Stimulated activated naive B cell treated with anti-CD40 and anti-IgM and Interleukin-4, amounts not matched to agents 10 μg/mL and 1 μg/mL and 100 μg/mL, for 72 hours (primary cell): Measurements from ENCODE around the gene SYNGAP1.

Experiments used
- ATAC-seq, 2 donors: fragments of 150-1000 bp; cut with Tn5 transposase; replicated peaks; 2 replicates each; pipeline ENCODE4 v1.10.0; 2021; ENCODE audit warnings: moderate library complexity in 1 of 2
- DNase-seq: peaks from one replicate; pipeline ENCODE4 v3.0.0; 2021
- H3K27ac Mint-ChIP-seq: one replicate; pipeline ENCODE4 v1.8.0; 2022; ENCODE audit warnings: mild to moderate bottlenecking, mixed read lengths
- H3K27me3 Mint-ChIP-seq, 2 donors: one replicate each; pipeline ENCODE4 v1.8.0; 2022; ENCODE audit warnings: mixed read lengths in 2 of 2
- H3K36me3 Mint-ChIP-seq, 2 donors: one replicate each; pipeline ENCODE4 v1.8.0; 2022; ENCODE audit warnings: mixed read lengths in 2 of 2, mild to moderate bottlenecking in 1 of 2
- H3K4me1 Mint-ChIP-seq, 2 donors: one replicate each; pipeline ENCODE4 v1.8.0; 2022; ENCODE audit warnings: mixed read lengths in 2 of 2, mild to moderate bottlenecking in 1 of 2
- H3K4me3 Mint-ChIP-seq, 2 donors: one replicate each; pipeline ENCODE4 v1.8.0; 2022; ENCODE audit warnings: mild to moderate bottlenecking in 2 of 2, mixed read lengths in 2 of 2, moderate library complexity in 1 of 2
- H3K9me3 Mint-ChIP-seq, 2 donors: one replicate each; pipeline ENCODE4 v1.8.0; 2022; ENCODE audit warnings: mixed read lengths in 2 of 2, mild to moderate bottlenecking in 1 of 2

The SYNGAP1 gene

GRCh38 chr6:33423777-33424176 lies 3.9 kb downstream of the SYNGAP1 start:
- peaks cover 45 to 55% of the 10 kb centered on the region in 2 donors for H3K4me1 Mint-ChIP-seq
- ATAC-seq = no peak
- H3K27me3 Mint-ChIP-seq = no peaks in the 10 kb centered on the region
- H3K4me3 Mint-ChIP-seq = peak overlapping the region; percentile 83 to 95
- peaks cover 2 to 4% of the 10 kb centered on the region in 2 donors for H3K9me3 Mint-ChIP-seq
- peak overlapping the region; percentile 96 for H3K27ac Mint-ChIP-seq
- no peak for DNase-seq
- peaks cover 2 to 5% of the 10 kb centered on the region in 2 donors for H3K36me3 Mint-ChIP-seq

- peak overlapping the region; percentile 83 to 95 for H3K4me3 Mint-ChIP-seq
- H3K4me1 Mint-ChIP-seq = peaks cover 53 to 56% of the 10 kb centered on the region in 2 donors
- peak overlapping the region; percentile 96 for H3K27ac Mint-ChIP-seq
- H3K36me3 Mint-ChIP-seq = peaks cover 2 to 5% of the 10 kb centered on the region in 2 donors
- no peak for ATAC-seq
- no peaks in the 10 kb centered on the region for H3K27me3 Mint-ChIP-seq
- peaks cover 2 to 4% of the 10 kb centered on the region in 2 donors for H3K9me3 Mint-ChIP-seq
- no peak for DNase-seq
Measured at GRCh38 chr6:33424855-33425667, 5.2 kb downstream of the SYNGAP1 start.

DNA sequence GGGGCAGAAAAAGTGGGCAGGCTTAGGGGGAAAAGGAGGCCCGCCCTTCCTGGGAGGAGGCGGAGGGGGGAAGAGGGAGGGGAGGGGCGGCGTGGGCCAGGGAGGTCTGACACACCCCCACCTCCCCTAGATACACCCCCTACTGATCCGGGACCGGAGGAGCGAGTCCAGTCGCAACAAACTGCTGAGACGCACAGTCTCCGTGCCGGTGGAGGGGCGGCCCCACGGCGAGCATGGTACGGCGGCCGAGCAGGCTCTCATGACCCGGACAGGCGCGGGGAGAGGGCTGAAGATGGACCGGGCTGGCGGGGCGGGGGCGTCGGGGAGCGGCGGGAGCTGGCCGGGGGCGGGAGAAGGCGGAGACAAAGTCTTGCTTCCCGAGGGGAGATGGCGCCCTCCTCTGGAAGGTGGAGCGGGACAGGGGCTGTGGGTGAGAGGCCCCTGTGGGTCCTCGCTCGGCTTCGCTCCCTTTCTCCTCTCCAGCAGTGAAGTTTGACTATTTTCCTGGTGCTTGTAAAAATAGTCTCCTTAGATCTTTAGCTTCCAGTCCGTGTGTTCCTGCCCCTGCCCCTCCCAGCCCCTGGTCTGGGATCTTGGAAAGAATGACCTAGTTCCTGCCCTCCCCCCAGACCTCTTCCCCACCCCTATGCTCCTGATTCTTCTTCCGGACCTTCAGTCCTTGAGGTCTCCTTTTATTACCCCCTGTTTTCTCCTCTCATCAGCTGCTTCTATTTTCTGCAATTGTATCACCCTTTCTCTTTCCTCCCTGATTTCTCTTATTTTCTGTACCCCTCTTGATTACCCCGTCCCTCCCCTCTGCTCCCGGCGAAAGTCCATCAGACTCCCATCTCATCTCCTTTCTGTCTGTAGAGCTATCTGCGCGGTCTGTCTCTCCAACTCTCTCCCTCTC lies 6.1 kb downstream of the SYNGAP1 start:
- peak overlapping the region; percentile 96 for H3K27ac Mint-ChIP-seq
- peaks cover 59 to 65% of the 10 kb centered on the region in 2 donors for H3K4me1 Mint-ChIP-seq
- H3K36me3 Mint-ChIP-seq = peaks cover 2 to 5% of the 10 kb centered on the region in 2 donors
- peak overlapping the region; percentile 83 to 95 for H3K4me3 Mint-ChIP-seq
- peak; percentile 85 for DNase-seq
- ATAC-seq = peak; percentile 67 to 71
- peaks cover 2 to 4% of the 10 kb centered on the region in 2 donors for H3K9me3 Mint-ChIP-seq
- H3K27me3 Mint-ChIP-seq = no peaks in the 10 kb centered on the region

- H3K9me3 Mint-ChIP-seq = peaks cover 2 to 4% of the 10 kb centered on the region in 2 donors
Measured at GRCh38 chr6:33426590-33427511, 7.0 kb downstream of the SYNGAP1 start.

GRCh38 chr6:33427585-33428223 lies 7.8 kb downstream of the SYNGAP1 start:
- peak; percentile 4 to 6 for ATAC-seq
- H3K27me3 Mint-ChIP-seq = no peaks in the 10 kb centered on the region
- DNase-seq = peak; percentile 32
- peak overlapping the region; percentile 96 for H3K27ac Mint-ChIP-seq
- peaks cover 75 to 83% of the 10 kb centered on the region in 2 donors for H3K4me1 Mint-ChIP-seq
- H3K4me3 Mint-ChIP-seq = peak overlapping the region; percentile 83 to 95
- peaks cover 2 to 4% of the 10 kb centered on the region in 2 donors for H3K9me3 Mint-ChIP-seq
- peaks cover 2 to 11% of the 10 kb centered on the region in 2 donors for H3K36me3 Mint-ChIP-seq

More at GRCh38 chr6:33426590-33427511, 7.0 kb downstream of the SYNGAP1 start:
- ATAC-seq (peak; percentile 23 to 31), DNase-seq (no peak)
- H3K4me1 Mint-ChIP-seq = peaks cover 67 to 74% of the 10 kb centered on the region in 2 donors
- H3K4me3 Mint-ChIP-seq = peak overlapping the region; percentile 83 to 95
- peaks cover 2 to 5% of the 10 kb centered on the region in 2 donors for H3K36me3 Mint-ChIP-seq
- H3K27me3 Mint-ChIP-seq = no peaks in the 10 kb centered on the region
- H3K27ac Mint-ChIP-seq = peak overlapping the region; percentile 96

GRCh38 chr6:33428224-33428965 lies 8.5 kb downstream of the SYNGAP1 start:
- peaks cover 2 to 4% of the 10 kb centered on the region in 2 donors for H3K9me3 Mint-ChIP-seq
- H3K4me1 Mint-ChIP-seq = peaks cover 81 to 90% of the 10 kb centered on the region in 2 donors
- ATAC-seq (peak; percentile 26 to 31), DNase-seq (peak; percentile 28)
- H3K4me3 Mint-ChIP-seq = peak overlapping the region; percentile 80 to 83
- H3K36me3 Mint-ChIP-seq = peaks cover 4 to 15% of the 10 kb centered on the region in 2 donors
- H3K27me3 Mint-ChIP-seq = no peaks in the 10 kb centered on the region
- peak overlapping the region; percentile 89 for H3K27ac Mint-ChIP-seq

DNA sequence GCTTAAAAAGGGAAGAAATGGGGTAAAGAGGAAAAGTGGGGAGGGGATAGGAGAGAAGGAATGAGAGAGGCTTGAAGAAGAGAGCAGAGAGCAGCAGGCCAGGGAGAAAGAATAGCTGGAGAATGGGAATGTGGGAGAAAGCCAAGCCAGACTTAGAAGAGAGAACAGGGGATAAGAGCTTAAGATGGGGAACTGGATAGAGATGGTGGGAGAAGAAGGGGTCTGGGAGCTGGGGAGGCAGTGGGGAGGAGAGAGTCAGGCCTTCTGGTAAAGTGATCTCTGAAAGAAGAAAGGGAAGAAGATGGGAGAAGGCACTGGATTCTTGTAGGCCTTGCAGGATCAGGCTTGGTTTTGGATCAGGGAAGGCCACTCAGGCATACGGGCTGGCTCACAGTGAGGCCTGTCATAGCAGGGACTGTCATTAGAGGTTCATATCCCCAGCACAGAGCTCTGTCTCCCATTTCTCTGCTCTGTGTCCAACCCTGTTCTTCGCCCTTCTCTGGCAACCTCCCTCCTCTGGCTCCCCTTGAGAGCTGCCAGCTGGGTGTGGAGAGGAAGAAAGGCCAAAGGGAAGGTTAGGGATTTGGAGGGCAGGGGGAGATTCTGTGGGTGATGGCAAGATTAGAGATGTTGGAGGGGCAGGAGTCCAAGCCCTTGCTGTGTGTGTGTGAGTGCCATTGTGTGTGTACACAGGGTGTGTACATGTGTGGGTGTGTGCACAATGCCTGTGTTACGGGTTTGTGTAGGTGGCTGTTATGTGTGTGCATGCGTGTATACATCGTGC lies 9.3 kb downstream of the SYNGAP1 start:
- Mint-ChIP-seq H3K4me3 (peak overlapping the region; percentile 80 to 83), H3K36me3 (peaks cover 8 to 11% of the 10 kb centered on the region in 2 donors), H3K9me3 (no peaks in the 10 kb centered on the region), H3K27ac (peak overlapping the region; percentile 89), H3K27me3 (no peaks in the 10 kb centered on the region), H3K4me1 (peaks cover 78 to 91% of the 10 kb centered on the region in 2 donors)
- no peak for DNase-seq
- no peak for ATAC-seq

DNA sequence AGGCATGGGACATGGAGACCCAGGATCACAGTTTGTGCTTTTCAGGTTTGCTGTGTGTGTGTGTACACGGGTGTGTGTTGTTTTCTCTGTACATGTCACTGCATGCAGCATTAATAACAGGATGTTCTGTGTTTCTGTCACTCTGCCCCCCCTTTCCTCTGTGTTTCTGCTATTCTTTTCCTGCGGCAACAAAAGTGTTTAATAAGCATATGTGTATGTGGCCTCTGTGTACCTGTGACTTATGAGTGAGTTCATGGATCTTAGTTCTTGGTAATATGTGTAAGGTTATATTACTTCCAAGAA lies 9.8 kb downstream of the SYNGAP1 start:
- H3K36me3 Mint-ChIP-seq = peaks cover 8 to 11% of the 10 kb centered on the region in 2 donors
- ATAC-seq (no peak), DNase-seq (no peak)
- no peaks in the 10 kb centered on the region for H3K9me3 Mint-ChIP-seq
- H3K27me3 Mint-ChIP-seq = no peaks in the 10 kb centered on the region
- peaks cover 73 to 87% of the 10 kb centered on the region in 2 donors for H3K4me1 Mint-ChIP-seq
- no peak overlapping the region for H3K4me3 Mint-ChIP-seq
- H3K27ac Mint-ChIP-seq = no peak overlapping the region

GRCh38 chr6:33430334-33430733 lies 10.5 kb downstream of the SYNGAP1 start:
- ATAC-seq (no peak), DNase-seq (no peak)
- Mint-ChIP-seq H3K4me1 (peaks cover 67 to 81% of the 10 kb centered on the region in 2 donors), H3K27me3 (no peaks in the 10 kb centered on the region), H3K4me3 (peak overlapping the region in 1 of 2 donors; percentile 83), H3K27ac (no peak overlapping the region), H3K36me3 (peaks cover 10 to 15% of the 10 kb centered on the region in 2 donors), H3K9me3 (no peaks in the 10 kb centered on the region)

GRCh38 chr6:33430991-33431879 lies 11.4 kb downstream of the SYNGAP1 start:
- H3K27me3 Mint-ChIP-seq = no peaks in the 10 kb centered on the region
- H3K9me3 Mint-ChIP-seq = no peaks in the 10 kb centered on the region
- peak; percentile 61 to 72 for ATAC-seq
- peak overlapping the region; percentile 83 to 84 for H3K4me3 Mint-ChIP-seq
- H3K36me3 Mint-ChIP-seq = peaks cover 13 to 24% of the 10 kb centered on the region in 2 donors
- peak overlapping the region; percentile 84 for H3K27ac Mint-ChIP-seq
- DNase-seq = peak; percentile 69
- peaks cover 66 to 77% of the 10 kb centered on the region in 2 donors for H3K4me1 Mint-ChIP-seq

DNA sequence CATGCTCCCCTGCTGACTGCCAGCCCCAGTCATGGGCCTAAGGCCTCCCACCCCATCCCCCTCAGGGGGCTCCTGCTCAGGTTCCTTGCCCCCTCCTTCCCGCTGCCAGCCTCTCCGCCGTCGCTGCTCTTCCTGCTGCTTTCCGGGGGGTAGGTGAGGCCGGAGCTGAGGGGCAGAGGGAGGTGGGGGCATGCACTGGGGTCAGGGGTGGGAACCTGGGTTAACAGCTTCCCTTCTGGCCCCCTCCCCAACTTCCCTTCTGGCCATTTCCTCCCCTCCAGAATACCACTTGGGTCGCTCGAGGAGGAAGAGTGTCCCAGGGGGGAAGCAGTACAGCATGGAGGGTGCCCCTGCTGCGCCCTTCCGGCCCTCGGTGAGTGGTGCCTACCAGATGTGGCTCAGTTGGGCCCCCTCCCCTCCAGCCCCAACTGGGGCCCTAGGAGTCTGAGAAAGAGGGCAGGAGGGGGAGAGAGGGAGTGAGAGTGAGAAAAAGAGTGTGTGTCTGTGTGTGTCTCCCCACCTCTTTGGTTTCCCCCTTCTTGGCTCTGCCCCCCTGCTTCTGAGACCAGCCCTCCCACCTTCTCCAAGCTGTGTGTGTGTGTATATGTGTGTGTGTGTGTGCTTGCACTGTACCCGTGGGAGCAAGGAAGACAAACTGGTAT lies 12.1 kb downstream of the SYNGAP1 start:
- Mint-ChIP-seq H3K27ac (peak overlapping the region; percentile 87), H3K27me3 (no peaks in the 10 kb centered on the region)
- peak in 1 of 2 donors; percentile 4 for ATAC-seq

More for the DNA sequence above, 12.1 kb downstream of the SYNGAP1 start:
- H3K4me1 Mint-ChIP-seq = peaks cover 61 to 69% of the 10 kb centered on the region in 2 donors
- H3K36me3 Mint-ChIP-seq = peaks cover 13 to 30% of the 10 kb centered on the region in 2 donors
- DNase-seq = no peak
- no peaks in the 10 kb centered on the region for H3K9me3 Mint-ChIP-seq
- H3K4me3 Mint-ChIP-seq = peak overlapping the region; percentile 83 to 84
